HUES64 (cell line): Measurements from ENCODE around the gene HPCAL1.

Source experiments
- H3K27ac ChIP-seq: 2 replicates; pipeline ENCODE4 v1.7.0; 2013; ENCODE audit warnings: low read depth, low read length, inconsistent platforms
- H3K27me3 ChIP-seq: 2 replicates; pipeline ENCODE4 v1.6.1; 2013; ENCODE audit warnings: mild to moderate bottlenecking, low read length; ENCODE audit not compliant: insufficient read depth
- H3K36me3 ChIP-seq: 2 replicates; pipeline ENCODE4 v1.6.1; 2013; ENCODE audit warnings: mild to moderate bottlenecking, low read length; ENCODE audit not compliant: insufficient read depth
- H3K4me1 ChIP-seq: 2 replicates; pipeline ENCODE4 v1.6.1; 2013; ENCODE audit warnings: mild to moderate bottlenecking, low read length, moderate library complexity; ENCODE audit not compliant: insufficient read depth
- H3K4me3 ChIP-seq: 2 replicates; pipeline ENCODE4 v1.5.1; 2013; ENCODE audit warnings: mild to moderate bottlenecking, low read length, moderate library complexity
- H3K9ac ChIP-seq: 2 replicates; pipeline ENCODE4 v1.6.1; 2013; ENCODE audit warnings: mild to moderate bottlenecking, low read depth, low read length
- H3K9me3 ChIP-seq: 2 replicates; pipeline ENCODE4 v1.6.1; 2013; ENCODE audit warnings: low read depth, low read length; ENCODE audit not compliant: insufficient read depth
- WGBS: fragments of 150-250, 120-280 bp; methylation state at CpG from one replicate; pipeline ENCODE4 v1.1.7; 2013; ENCODE audit warnings: missing lambda C conversion rate; 5-methylcytosine and 5-hydroxymethylcytosine counted together

The HPCAL1 gene

DNA sequence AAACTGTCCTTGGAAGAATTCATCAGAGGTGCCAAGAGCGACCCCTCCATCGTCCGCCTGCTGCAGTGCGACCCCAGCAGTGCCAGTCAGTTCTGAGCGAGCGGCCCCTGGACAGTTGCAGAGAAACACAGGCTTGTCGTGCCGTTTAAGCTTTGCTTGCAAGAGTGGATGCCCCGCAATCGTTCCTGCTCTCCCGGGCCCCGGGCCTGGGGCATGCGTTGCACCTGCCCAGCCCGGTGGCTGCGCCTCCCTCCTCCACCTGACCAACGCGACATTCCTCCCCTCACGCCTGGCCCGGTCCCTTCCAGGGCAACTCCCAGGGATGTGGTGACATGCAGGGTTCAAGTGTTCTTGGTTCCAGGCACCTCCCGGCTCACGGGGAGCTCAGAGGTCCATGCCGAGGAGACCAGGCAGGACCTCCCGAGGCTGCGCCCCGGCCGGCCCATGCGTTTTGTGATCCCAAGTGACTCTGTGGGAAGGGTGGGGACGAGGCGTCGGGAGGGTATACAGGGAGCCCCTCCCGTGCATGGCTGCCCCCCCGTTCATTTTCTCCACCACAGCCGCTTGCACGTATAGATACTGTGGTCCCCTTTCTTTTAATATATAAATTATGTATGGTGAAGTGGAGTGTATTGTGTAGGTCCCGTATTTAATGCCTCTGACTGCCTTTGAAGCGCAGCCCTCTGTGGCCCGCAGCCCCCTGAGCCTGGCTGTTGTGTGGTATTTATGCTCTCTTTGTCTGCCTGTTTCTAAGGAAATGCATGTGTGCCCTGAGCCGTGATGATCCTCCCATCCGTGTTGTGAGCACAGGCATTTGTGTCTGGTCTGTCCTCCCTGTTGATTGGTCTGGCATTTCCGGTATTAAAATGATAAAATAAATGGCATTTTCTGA is 124.3 kb downstream of the HPCAL1 start:
- WGBS: 95% methylated on average over 37 of the region's 40 CpGs
- no peak overlapping the region for H3K27ac ChIP-seq

DNA sequence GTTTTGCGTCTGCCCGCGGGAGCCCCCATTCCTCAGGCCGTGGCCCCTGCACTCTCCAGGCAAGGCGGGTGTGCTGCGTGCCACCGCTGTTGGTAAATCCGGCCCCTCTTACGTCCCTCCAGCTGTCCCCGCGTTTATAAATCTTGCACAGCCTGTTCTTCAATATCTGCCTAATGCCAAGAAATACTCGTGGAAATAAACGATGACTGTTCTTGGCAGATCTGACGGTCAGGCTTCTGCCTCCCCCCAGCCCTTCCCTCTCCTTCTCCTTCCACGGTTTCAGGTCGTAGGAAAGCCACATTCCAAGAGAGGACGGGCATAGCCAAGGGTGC is 124.9 kb downstream of the HPCAL1 start:
- no peak overlapping the region for H3K9ac ChIP-seq
- H3K9me3 ChIP-seq: no peaks in the 10 kb centered on the region
- 93% methylated on average over 17 of the region's 17 CpGs for WGBS
- H3K4me3 ChIP-seq: no peak overlapping the region
- no peak overlapping the region for H3K27ac ChIP-seq
- H3K4me1 ChIP-seq: no peaks in the 10 kb centered on the region
- H3K27me3 ChIP-seq: peaks cover 10% of the 10 kb centered on the region; the same call in 1 of the 2 replicates
- no peaks in the 10 kb centered on the region for H3K36me3 ChIP-seq

More for the DNA sequence above, 124.3 kb downstream of the HPCAL1 start:
- H3K4me3 ChIP-seq: no peak overlapping the region
- no peaks in the 10 kb centered on the region for H3K9me3 ChIP-seq
- H3K27me3 ChIP-seq: peaks cover 7% of the 10 kb centered on the region; the same call in 1 of the 2 replicates
- H3K9ac ChIP-seq: no peak overlapping the region
- H3K36me3 ChIP-seq: no peaks in the 10 kb centered on the region
- H3K4me1 ChIP-seq: no peaks in the 10 kb centered on the region

DNA sequence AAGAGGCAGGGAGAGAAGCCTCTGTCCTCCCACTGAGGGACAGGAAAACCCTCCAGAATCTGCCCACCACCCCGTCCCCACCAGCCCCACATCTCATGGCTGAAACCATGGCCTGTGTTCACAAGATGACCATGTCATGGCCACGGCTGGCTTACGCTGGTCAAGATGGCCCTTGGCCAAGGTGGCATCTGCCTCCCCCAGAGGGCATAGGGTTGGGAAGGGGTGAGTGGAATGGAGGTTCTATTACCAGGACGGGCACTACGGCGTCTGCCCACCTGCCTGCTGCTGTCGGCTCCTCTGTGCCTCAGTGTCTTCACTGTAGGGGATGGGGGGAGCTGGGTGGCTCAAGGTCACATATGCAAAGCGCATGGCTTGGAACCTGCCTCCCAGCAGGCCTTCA is 125.7 kb downstream of the HPCAL1 start:
- Histone ChIP-seq H3K27me3 (peaks cover 10% of the 10 kb centered on the region; the same call in 1 of the 2 replicates), H3K9ac (no peak overlapping the region), H3K27ac (no peak overlapping the region), H3K9me3 (no peaks in the 10 kb centered on the region), H3K4me1 (no peaks in the 10 kb centered on the region), H3K4me3 (no peak overlapping the region), H3K36me3 (no peaks in the 10 kb centered on the region)
- WGBS: 97% methylated on average over 8 of the region's 8 CpGs

DNA sequence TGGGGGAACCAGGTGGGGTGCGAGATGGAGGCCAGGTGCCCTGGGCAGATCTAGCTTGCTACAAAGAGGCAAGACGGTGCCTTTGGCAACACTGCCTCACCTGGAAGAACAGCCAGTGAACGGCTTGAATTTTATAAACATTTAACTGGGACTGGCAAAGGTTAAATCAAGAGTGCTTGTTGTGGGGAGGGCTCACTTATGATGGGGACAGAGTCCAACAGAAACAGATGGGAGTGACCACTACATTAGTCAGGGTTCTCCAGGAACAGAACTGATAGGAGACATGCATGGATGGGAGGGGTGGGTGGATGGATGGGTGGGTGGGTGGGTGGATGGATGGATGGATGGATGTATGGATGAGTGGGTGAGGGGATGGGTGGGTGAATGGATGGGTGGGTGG is 126.2 kb downstream of the HPCAL1 start:
- Histone ChIP-seq H3K27ac (no peak overlapping the region), H3K9ac (no peak overlapping the region), H3K4me3 (no peak overlapping the region), H3K4me1 (no peaks in the 10 kb centered on the region), H3K27me3 (peaks cover 10% of the 10 kb centered on the region; the same call in 1 of the 2 replicates), H3K9me3 (no peaks in the 10 kb centered on the region), H3K36me3 (no peaks in the 10 kb centered on the region)
- 90% methylated on average over 3 of the region's 3 CpGs for WGBS

DNA sequence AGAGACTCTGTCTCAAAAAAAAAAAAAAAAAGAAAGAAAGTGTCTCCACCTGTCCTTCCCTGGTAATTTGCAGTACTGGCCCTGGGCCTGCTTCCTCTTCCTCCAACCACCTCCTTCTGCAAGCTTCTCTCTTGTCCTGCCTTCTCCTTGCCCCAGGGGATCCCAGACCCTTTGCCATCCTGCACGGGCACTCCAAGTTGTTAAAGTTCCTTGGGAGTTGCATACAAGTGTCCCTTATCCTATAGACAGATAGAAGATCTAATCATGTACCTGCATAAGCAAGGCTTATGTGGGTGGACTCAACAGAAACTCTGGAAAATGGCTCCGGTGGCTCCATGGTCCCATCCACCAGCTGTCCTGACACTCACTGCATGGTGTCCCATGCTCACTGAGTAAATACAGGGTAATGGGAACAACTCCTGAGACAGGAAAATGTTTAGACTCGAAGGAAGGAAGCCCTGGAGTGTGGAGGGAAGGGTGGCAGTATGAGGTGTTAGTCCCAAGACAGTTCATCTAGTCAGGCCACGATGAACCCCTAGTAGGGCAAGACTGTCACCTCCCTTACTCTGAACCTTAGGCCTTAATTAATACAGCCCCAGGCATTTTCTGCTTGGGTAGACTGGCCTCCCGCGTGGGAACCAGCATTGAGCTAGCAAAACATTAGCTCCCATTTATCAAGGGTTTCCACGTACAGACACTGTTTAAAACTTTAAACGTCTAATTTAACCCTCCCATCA is 128.3 kb downstream of the HPCAL1 start:
- H3K27ac ChIP-seq: no peak overlapping the region
- H3K4me3 ChIP-seq: no peak overlapping the region
- 89% methylated on average over 8 of the region's 8 CpGs for WGBS
- peaks cover 10% of the 10 kb centered on the region; the same call in 1 of the 2 replicates for H3K27me3 ChIP-seq
- no peaks in the 10 kb centered on the region for H3K9me3 ChIP-seq
- H3K9ac ChIP-seq: no peak overlapping the region
- H3K4me1 ChIP-seq: no peaks in the 10 kb centered on the region
- no peaks in the 10 kb centered on the region for H3K36me3 ChIP-seq

DNA sequence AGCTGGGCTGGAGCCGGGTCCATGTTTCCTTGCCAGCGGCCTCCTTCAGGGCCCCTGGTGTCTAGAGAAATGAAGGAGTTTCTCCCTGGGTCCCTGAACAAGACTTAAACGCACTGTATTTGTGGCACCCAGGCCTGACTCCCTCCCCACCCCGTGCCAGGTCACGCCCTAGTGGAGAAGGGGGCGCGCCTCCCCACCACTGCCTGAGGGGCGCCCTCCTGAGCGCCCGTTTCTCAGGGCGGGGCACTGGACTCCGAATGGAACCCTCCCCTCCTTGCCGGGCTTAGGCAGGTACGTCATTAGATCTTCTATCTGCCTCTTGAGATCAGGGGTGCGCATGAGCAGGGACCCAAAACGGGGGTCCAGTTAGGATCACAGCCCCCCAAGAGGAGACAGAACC is 129.1 kb downstream of the HPCAL1 start:
- WGBS: 81% methylated on average over 16 of the region's 16 CpGs
- H3K36me3 ChIP-seq: no peaks in the 10 kb centered on the region
- no peaks in the 10 kb centered on the region for H3K4me1 ChIP-seq
- no peaks in the 10 kb centered on the region for H3K9me3 ChIP-seq
- H3K27ac ChIP-seq: no peak overlapping the region
- peaks cover 10% of the 10 kb centered on the region; the same call in 1 of the 2 replicates for H3K27me3 ChIP-seq
- H3K9ac ChIP-seq: no peak overlapping the region
- H3K4me3 ChIP-seq: peak overlapping the region; percentile 56

DNA sequence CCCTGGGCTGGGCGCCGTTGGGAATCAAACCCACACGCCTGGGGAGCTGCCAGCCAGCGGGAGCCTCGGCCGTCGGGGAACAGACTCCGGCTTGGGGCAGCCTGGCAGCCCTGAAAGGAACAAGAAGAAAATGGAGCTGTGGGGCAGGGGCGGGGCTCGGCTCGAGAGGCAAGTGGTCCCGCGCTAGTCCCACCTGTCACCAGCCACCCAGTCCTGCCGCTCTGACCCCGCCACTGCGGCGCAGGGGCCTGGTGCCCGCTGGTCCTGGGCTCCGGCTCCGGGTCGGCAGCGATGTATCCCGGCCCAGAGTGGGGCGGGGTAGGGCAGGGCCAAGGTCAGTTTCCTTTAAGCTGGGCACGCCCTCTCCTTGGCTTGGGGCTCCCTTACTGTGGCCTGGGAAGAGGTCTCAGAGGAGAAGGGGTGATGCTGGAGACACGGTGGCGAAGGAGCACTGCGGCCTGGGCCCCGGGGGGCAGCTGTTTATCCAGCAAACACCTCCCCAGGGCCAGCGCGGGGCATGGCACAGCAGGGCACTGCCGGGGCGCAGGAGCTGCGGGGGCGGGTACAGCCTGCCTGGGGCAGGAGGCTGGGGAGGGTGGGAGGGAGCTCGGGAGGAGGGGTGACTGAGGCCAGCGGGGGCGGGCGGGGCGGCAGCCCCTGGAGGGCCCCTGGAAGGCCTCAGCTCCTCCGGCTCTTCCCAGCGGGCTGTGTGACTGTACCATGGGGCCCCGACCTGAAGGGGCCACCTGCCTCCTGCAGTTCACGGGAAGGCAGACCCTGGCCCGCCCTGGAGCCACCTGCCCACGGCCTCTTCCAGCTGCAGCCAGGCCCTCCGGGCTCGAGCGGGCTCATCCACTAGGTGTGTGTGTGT is 129.8 kb downstream of the HPCAL1 start:
- Histone ChIP-seq H3K9me3 (no peaks in the 10 kb centered on the region), H3K27ac (no peak overlapping the region), H3K4me3 (peak overlapping the region; percentile 56), H3K9ac (no peak overlapping the region), H3K36me3 (no peaks in the 10 kb centered on the region), H3K27me3 (peaks cover 10% of the 10 kb centered on the region; the same call in 1 of the 2 replicates), H3K4me1 (no peaks in the 10 kb centered on the region)
- WGBS: 40% methylated on average over 43 of the region's 49 CpGs

DNA sequence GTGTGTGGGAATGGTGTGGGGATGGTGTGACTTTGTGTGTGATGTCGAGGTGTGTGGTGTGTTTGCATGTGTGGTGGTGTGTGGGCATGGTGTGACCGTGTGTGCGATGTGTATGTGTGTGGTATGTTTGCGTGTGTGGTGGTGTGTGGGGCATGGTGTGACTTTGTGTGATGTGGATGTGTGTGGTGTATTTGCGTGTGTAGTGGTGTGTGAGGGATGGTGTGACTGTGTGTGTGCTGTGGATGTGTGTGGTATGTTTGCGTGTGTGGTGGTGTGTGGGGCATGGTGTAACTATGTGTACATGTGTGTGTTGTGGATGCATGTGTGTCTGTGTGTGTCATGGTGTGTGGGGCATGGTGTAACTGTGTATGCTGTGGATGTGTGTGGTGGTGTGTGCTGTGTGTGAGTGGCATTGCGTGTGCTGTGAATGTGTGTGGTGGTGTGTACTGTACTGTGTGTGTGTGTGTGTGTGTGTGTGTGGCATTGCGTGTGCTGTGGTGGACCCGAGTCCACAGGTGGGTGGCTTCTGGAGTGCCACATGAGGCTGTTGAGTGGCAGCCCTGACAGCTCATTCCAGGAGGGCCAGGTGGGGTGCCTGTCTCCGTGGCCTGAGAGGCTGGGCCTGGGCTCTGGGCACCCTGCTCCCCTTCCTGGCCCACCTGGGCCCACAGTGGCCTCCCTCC is 130.7 kb downstream of the HPCAL1 start:
- Histone ChIP-seq H3K9me3 (no peaks in the 10 kb centered on the region), H3K4me3 (no peak overlapping the region), H3K36me3 (no peaks in the 10 kb centered on the region), H3K27ac (no peak overlapping the region), H3K9ac (no peak overlapping the region), H3K27me3 (peaks cover 10% of the 10 kb centered on the region; the same call in 1 of the 2 replicates), H3K4me1 (no peaks in the 10 kb centered on the region)
- WGBS: 92% methylated on average over 10 of the region's 10 CpGs

DNA sequence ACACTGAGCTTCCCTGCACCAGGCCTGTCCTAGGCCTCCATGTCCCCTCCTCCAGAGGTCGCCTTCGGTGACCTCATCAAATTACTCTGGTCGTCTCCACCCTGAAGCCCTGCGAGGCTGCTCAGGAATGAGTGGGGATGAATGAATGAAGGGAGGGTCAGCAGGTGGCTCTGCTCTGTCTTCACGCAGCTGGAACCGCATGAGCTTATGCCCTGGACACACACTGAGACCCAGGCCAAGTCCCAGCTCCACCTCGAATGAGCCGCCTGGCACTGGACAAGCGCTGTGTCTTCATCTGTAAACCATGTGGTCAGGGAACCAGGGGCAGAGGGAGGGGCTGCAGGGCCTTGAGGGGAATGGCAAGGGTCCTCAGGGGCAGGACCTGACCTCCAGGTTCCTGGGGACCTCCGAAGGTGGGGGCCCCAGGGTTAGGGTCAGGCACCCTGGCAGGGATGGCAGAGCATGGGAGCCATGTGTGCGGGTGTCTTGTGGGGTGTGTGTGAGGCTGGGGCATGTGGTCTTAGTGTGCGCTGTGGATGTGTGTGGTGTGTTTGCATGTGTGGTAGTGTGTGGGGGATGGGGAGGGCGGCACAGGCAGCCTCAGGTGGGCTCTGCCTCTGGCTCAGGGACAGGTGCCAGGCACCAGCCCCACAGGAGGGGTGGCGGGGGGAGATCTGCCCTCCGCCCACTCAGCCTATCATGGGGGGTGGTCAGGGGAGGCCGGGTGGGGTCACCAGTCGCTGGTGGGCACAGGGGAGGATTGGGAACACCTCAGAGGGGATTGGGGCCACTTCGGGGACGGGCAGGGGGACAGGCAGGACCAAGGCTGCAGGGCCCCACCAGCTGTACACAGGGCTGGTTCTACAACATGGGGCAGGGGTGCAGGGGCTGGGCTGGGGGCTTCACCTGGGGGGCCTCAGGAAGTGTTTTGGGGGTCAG is 131.5 kb downstream of the HPCAL1 start:
- 87% methylated on average over 19 of the region's 19 CpGs for WGBS
- Histone ChIP-seq H3K27ac (no peak overlapping the region), H3K36me3 (no peaks in the 10 kb centered on the region; the same call in 1 of the 2 replicates), H3K27me3 (peaks cover 10% of the 10 kb centered on the region; the same call in 1 of the 2 replicates), H3K4me3 (no peak overlapping the region), H3K4me1 (no peaks in the 10 kb centered on the region), H3K9ac (no peak overlapping the region), H3K9me3 (no peaks in the 10 kb centered on the region)
